Stimulated activated CD8-positive, alpha-beta memory T cell treated with anti-CD3 and anti-CD28 coated beads, Interleukin-4, amount 100 ng/mL, for 24 hours (primary cell): ENCODE measurements around the gene MECR.
A peak's percentile ranks its signal among the peaks of the same experiment; 100 is the strongest.
"Not testable (repeated sequence)": the region's sequence is repeated elsewhere in the genome, so short reads cannot be mapped to it uniquely, and the experiment has no call there.

Source experiments
- DNase-seq: peaks from one replicate; pipeline ENCODE4 v3.0.0-alpha.2; 2020; ENCODE audit warnings: low read depth

The MECR gene

GRCh38 chr1:29235955-29236711 lies 5.4 kb upstream of the MECR start, which contains the start of gene PTPRU:
Gene PTPRU (plus strand): TSS chr1:29236522. CDS start chr1:29236645, 123 bp downstream.
- peak; percentile 72 for DNase-seq

- DNase-seq: not testable (repeated sequence)
These were observed 4.1 kb upstream of the MECR start for GRCh38 chr1:29234881-29235280.

- DNase-seq: no peak
These were observed 3.7 kb upstream of the MECR start for GRCh38 chr1:29234471-29234870.

GRCh38 chr1:29233693-29234092 lies 3.0 kb upstream of the MECR start:
- no peak for DNase-seq

- DNase-seq: no peak
These were observed 1.7 kb upstream of the MECR start for GRCh38 chr1:29232387-29232786.

- DNase-seq: no peak
These were observed 556 bp downstream of the MECR start for GRCh38 chr1:29230204-29230552.

- no peak for DNase-seq
These were observed 3.2 kb downstream of the MECR start for GRCh38 chr1:29227511-29227910.

GRCh38 chr1:29225361-29225760 lies 5.4 kb downstream of the MECR start:
- no peak for DNase-seq

- no peak for DNase-seq
These were observed 6.3 kb downstream of the MECR start for GRCh38 chr1:29224356-29224837.

GRCh38 chr1:29223521-29223920 lies 7.2 kb downstream of the MECR start:
- DNase-seq: no peak

- no peak for DNase-seq
These were observed 8.0 kb downstream of the MECR start for GRCh38 chr1:29222686-29223085.

GRCh38 chr1:29222260-29222659 lies 8.5 kb downstream of the MECR start:
- DNase-seq: not testable (repeated sequence)

GRCh38 chr1:29221296-29221695 lies 9.4 kb downstream of the MECR start:
- DNase-seq: no peak

- DNase-seq: no peak
These were observed 12.5 kb downstream of the MECR start for GRCh38 chr1:29218223-29218622.

- no peak for DNase-seq
These were observed 13.1 kb downstream of the MECR start for GRCh38 chr1:29217633-29218032.

GRCh38 chr1:29213055-29213454 lies 17.7 kb downstream of the MECR start:
- DNase-seq: no peak

- no peak for DNase-seq
These were observed 19.4 kb downstream of the MECR start for GRCh38 chr1:29211086-29212030.

- no peak for DNase-seq
These were observed 20.3 kb downstream of the MECR start for GRCh38 chr1:29210278-29211085.

- DNase-seq: no peak
These were observed 21.6 kb downstream of the MECR start for GRCh38 chr1:29209173-29209572.

- DNase-seq: no peak
These were observed 22.3 kb downstream of the MECR start for GRCh38 chr1:29208442-29208841.

- peak; percentile 84 for DNase-seq
These were observed 28.0 kb downstream of the MECR start for GRCh38 chr1:29202584-29203340.
